ENCODE results near the gene TM4SF4.

The TM4SF4 gene

DNA sequence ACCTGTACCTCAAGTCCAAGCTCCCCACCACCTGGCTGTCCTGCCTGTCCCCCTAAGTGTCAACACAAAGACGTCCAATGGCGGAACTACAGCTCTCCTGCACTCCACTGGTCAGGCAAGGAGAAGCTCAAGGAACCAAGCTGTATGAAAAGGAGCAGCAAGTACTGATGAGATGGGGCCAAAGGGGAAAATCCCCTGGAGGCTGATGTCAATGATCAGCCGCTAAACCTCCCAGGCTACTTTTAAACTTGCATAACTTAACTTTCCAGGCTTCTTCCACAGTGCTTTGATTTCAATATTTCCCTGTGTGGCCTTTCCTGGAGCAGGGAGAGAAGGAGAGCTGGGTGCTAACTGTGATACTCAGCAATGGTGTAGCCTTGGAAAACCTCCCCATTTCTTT lies 35.0 kb downstream of the TM4SF4 start:
- no peak overlapping the region for H3K4me3 ChIP-seq (ENCODE audit: low read depth, low read length)

DNA sequence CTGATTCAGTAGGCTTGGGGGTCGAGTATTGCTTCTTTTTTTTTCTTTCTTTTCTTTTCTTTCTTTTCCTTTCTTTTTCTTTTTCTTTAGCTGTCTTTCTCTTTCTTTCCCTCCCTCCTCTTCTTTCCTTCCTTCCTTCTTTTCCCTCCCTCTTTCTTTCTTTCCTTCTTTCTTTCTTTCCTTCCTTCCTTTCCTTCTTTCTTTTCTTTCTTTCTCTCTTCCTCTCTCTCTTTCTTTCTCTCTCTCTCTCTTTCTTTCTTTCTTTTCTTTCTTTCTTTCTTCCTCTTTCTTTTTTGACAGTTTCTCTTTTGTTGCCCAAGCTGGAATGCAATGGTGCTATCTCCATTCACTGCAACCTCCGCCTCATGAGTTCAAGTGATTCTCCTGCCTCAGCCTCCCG lies 36.0 kb downstream of the TM4SF4 start:
- H3K4me3 ChIP-seq (ENCODE audit: low read depth, low read length): no peak overlapping the region

DNA sequence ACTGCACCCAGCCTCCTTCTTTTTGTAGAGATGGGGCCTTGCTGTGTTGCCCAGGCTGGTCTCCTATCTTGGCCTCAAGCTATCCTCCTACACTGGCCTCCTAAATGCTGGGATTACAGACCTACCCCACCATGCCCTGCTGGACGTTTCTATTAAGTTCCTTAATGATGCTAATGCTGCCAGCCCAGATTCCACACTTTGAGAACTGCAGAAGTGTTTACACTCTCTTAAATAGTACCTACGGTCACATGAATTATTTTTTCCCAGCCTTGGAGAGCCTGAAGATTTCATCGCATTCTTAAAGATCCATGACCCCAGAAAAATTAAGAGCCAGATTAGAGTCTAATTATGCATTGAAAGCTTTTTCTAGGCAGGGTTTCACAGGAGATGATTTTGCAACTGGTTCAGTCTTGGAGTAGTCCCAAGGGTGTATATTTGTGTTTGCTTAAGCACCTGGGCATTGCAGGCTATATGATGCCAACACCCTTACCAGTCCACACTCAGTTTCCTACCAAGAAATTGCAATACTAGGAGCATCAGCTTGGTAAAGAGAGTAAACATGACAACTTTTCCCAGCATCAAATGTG lies 36.6 kb downstream of the TM4SF4 start:
- H3K4me3 ChIP-seq (ENCODE audit: low read depth, low read length): no peak overlapping the region

DNA sequence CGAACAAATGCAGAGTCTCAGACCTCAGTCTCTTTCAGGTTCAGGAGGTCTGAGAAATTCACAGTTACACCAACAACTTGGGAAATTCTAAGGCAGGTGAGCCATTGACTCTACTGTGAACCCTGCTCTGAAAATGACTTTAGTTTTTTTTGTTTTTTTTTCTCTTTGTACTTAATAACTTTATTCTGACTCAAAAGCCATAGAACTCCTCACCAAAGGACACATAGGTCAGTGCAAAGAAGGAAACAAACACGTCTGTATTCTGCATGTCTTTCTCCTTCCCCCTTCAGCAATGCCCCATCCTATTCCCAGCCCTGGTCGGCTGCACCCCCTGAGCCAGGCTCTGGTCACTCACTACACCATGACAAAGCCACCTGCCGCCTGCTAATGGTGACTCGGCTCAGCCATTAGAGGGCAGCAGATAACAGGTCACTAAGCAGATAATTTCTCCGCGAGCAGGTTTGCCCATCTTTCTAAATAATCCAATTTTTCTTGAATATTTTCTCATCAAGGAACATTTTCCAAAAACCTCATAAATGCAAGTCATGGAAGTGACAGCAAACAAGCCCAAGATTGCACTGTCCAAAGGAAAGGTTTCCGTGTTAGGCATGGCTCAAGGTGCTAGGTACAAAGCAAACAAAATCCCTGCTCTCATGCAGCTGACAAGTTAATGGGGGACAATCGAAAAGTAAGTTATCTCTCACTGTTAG lies 37.7 kb downstream of the TM4SF4 start:
- no peak overlapping the region for H3K4me3 ChIP-seq (ENCODE audit: low read depth, low read length)

DNA sequence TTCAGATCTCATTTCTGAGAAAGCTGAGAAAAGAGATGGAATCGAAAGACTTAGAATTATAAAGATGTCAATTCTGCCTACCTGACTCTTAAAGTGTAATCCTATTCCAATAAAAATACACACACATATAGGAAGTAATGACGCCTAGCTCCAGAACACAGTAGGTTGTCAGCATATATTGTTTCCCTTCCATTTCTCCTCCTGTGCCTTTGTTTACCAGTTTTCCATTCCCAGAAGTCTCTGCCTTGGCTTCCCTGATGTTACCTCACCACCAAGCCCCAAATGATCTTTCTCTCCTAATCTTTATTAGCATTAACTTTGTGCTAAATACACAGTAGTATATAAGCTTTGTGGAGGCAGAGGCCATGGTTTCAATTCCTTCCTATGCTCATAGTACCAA lies 40.0 kb downstream of the TM4SF4 start:
- H3K4me3 ChIP-seq (ENCODE audit: low read depth, low read length): no peak overlapping the region

DNA sequence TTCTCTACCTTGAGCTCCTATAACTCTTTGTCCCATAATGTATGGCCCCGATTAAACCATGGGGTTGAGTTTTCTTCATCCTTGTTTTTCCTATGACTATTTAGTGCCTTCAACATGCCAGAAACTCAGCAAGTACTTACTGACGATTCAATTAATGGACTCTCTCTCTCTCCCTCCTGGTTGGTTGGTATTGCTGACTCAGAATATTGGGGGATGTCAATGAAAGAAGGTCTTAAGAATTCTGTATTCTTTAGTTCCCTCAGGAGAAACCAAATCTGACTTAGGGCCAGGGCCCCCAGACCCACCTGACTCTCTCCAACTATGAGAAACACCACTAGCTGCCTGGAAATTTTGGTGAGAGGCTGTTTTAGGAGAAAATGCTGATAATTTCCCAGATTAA lies 40.8 kb downstream of the TM4SF4 start:
- no peak overlapping the region for H3K4me3 ChIP-seq (ENCODE audit: low read depth, low read length)

DNA sequence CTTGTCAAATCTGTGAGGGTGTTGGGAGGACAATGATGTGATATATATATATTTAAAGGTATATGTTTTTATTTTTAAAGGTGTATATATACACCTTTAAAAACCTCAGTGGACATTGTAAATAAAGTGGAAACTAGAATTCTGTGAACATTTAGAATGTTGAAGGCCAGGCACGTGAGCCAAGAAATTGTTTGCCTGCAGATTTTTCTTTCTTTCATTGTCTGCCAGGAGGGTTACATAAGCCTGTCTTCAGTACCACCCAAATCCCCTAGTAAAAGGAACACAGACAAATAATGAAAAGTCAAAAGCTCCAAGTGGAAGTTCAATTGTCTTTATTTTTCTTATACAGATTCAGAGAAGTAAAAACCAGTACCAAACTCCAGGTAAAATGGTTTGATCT lies 42.4 kb downstream of the TM4SF4 start:
- H3K4me3 ChIP-seq (ENCODE audit: low read depth, low read length): no peak overlapping the region

DNA sequence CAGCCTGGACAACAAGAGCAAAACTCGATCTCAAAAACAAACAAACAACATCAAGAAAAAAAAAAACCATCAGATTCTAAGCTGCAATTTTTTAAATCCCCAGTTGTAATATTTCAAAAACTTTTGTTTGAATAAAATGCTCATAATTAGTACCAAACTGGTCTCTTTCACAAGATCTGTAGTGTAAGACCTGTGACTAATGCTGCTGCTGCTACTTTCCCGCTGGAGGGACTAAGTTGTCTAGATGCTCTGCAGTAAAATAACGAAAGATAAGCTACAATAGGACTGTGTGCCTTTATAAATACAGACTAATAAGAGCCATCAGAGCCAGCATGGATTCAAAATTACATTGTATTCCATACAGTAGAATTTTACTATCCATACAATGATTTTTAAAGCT lies 45.4 kb downstream of the TM4SF4 start:
- H3K4me3 ChIP-seq (ENCODE audit: low read depth, low read length): no peak overlapping the region

DNA sequence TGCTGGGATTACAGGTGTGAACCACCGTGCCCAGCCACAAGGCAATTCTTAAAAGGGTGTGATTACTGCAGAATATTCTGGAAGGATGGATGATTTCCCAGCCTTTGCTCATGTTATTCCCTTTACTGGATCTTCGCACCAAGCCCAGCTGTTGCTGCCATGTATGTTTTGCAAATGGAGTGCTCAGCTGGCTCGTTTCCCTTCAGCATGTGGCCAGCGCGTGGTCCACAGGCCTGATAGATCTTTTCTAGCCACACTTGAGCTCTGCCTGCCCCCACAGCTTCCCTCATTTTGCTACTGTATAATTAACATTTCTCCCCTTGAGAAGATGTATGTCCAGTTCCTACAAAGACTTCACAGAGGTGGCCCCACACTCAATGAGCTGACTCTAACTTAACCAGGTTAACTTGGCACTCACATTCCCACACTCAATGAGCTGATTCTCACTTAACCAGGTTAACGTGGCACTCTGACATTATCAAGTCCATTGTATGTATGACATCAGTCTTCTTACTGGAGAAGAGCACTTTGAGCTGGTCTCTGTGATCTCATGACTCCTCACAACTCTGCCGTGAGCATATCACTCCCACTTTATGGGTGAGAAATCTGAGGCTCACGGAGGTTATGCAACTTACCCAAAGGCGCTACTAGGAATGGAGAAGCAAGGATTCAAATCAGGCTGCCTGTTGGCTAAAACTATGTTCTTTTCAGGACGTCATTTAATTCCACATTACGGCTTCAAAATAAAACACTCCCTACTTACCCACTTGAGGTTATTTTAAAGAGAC lies 49.2 kb downstream of the TM4SF4 start:
- H3K4me3 ChIP-seq (ENCODE audit: low read depth, low read length): no peak overlapping the region

DNA sequence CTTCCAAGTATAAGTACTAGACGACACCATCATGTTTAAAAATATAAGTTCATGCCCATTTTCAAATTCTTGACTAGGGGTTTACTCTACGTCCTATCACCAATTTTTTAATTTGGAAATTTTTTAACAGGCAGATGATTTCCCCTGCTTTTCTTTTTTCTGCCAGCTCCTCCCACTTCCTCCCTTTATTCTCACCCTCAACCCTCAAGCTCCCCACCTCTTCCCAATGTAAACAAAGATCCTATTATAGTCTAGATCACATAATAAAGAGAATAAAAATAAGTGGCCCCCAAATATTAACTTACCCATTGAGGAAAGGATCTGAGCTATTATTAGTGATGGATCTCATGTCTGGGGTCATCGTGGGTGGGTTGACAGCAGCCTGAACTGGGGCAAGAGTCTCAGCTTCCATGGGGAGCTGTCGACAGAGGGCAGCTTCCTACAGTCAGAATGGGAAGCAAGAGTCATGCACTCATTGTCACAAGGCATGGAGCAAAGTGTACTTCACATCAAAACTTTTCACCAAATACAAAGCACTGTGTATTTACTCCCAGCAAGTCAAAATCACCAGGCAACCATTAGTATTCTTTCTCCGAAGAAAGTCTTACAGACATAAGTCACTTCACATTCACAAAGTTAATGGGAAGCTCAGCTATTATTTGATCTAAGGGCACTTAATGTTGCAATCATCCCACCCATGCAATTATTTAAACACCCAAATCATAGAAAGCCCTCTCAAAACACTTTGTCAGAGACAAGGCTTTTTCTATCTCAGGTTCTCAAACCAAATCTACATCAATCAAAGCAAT lies 53.2 kb downstream of the TM4SF4 start:
- H3K4me3 ChIP-seq (ENCODE audit: low read depth, low read length): no peak overlapping the region

DNA sequence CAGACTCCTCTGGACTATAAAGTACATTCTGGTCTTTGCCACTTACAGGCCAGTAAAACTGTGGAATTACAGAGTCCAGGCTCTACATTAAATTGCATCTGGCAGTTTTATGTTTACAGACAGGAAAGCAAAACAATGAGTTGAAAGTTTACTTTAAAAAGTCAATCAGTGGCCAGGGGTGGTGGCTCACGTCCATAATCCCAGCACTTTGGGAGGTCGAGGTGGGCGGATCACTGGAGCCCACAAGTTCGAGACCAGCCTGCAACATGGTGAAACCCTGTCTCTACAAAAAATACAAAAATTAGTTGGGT lies 53.8 kb downstream of the TM4SF4 start:
- no peak overlapping the region for H3K4me3 ChIP-seq (ENCODE audit: low read depth, low read length)

DNA sequence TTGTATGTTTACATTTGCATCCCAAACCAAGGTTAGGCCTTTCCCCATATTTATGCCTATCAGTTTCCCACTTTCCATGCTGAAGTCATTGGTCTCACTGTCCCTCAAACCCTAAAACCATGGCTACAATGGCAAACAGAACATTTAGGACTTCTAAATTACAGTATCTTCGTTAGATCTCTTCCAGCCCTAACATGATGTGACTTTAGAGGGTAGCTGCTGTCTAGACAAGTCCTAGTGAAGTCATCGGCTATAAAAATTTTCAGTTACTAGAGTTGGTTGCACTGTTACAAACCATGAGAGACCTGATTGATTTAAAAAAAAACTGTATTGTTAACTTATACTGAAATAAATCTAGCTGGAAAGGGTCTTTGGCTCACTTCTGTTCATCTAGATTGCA lies 54.6 kb downstream of the TM4SF4 start:
- no peak overlapping the region for H3K4me3 ChIP-seq (ENCODE audit: low read depth, low read length)

DNA sequence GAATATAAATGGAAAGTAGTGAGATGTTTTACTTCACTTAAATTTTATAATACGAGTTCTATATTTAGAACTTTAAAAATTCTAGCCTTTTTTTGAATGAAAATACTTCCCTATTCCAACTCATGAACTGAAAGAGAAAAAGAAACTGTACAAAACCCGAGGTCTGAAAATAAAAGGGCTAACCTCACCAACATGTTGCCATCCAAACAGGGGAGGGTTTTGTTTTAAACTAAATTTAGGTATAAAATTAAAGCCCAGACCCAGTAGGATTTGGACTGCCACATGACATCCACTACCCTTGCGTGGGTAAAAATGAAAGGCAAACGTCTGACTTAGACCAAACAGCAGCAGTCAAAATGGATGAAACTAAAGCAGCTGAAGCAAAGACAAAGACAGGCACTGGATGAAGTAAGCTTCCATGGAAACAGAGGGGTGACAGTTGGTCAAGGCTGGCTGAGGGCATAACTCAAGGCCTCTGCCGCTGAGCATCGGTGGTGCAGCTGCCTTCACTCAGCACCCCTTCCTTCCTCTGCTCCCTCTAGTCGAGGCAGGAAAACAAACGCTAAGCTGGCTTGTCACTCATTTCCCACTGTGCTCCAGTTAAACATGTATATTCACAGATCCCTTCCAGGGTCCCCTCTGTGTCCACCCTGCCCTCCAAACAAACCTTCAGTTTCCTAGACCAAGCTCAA lies 58.1 kb downstream of the TM4SF4 start:
- no peak overlapping the region for H3K4me3 ChIP-seq (ENCODE audit: low read depth, low read length)

DNA sequence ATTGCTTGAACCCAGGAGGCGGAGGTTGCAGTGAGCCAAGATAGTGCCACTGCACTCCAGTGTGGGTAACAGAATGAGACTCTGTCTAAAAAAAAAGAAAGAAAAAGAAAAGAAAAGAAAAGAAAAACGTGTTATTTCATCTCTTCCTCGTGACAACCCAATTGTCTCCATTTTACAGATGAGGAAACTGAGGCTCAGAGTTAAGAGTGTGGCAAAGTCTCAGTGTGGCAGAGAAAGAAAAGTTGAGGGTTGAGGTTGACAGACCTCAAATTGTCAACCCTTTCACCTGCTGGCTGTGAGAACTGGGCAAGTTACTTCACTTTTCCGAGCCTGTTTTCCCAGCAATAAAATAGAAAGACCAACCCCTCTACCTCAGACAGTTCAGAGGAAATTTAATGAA lies 59.6 kb downstream of the TM4SF4 start:
- H3K4me3 ChIP-seq (ENCODE audit: low read depth, low read length): no peak overlapping the region

DNA sequence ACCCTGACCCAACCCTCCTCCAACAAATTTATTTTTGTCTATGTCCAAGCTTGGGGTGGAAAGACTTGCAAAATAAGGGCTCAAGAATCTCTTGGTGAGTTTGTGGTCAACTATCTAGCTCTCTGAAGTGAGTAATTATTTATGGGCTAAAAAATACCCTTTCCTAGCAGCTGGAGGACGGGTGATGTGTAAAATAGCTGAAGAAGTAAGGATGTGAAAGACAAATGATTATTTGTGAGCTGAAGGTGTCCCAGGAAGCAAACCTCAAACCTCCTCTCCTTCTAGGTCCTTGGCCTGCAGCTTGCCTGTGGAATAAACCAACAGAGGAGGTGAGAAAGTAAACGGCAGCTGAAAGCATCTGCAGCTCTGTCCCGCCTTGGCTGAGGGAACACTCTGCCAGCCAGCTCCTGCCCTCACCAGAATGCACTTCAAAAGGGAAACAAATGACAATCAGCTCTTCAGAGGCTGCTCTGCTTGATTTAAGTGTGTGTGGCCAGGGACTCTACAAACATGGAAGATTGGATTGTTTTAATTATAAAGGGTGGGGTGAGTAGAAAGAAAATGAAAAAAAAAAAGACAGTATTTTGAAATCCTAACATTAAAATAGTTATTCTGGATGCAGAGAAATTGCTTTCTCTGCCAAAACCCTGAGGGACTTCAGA lies 60.3 kb downstream of the TM4SF4 start:
- H3K4me3 ChIP-seq (ENCODE audit: low read depth, low read length): no peak overlapping the region

DNA sequence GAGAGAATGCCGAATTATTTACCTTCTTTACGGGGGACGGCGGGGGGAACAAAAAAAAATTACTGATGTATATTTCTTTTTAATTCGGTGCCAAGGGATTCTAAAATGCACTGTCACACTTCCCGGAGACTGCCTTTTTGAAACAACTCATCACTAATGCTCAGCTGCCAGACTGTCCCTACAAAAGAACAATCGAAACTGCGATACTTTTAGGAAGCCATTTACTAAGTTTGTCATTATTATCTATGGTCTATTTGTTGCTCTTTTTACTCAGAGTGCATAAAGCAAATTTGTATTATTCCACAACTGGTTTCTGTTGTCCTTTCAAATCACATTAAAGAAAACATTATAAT lies 60.8 kb downstream of the TM4SF4 start:
- no peak overlapping the region for H3K4me3 ChIP-seq (ENCODE audit: low read depth, low read length)

DNA sequence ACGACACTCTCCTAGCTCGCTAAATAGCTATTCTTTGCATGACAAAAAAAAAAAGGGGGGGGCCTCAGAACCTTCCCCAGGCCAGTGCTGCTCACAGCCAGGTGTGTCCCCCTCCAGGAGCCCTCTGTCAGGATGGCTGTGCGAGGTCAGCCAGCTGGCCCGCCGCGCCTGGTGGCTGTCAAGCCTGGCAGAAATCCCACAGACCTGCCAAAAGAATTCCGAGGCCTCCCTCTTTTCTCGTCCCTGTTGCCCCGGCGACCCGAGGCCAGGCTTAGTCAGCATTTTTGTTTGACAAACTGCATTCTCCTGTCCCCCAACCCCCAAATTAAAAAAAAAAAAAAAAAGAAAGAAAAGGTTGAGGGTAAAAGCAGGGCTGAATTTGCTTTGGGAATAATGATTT lies 61.9 kb downstream of the TM4SF4 start:
- no peak overlapping the region for H3K4me3 ChIP-seq (ENCODE audit: low read depth, low read length)

DNA sequence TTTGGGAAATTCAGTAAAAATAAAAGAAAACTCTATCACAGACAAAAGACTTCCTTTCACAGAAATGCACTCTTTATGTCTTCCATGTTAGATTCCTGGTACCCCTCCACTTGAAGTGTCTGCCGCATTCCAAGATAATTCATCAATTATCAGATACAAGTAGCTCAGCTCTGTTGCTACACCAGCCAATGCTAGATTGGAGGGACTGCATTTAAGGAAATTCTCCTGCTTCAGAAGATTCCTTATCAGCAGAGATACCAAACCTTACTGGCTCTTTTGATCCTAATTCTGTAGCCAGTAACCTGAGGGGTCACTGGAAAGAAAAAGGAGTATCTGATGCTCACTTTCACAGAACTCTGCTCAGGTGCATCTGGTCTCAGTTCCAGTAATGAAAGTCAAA lies 63.9 kb downstream of the TM4SF4 start:
- no peak overlapping the region for H3K4me3 ChIP-seq (ENCODE audit: low read depth, low read length)

DNA sequence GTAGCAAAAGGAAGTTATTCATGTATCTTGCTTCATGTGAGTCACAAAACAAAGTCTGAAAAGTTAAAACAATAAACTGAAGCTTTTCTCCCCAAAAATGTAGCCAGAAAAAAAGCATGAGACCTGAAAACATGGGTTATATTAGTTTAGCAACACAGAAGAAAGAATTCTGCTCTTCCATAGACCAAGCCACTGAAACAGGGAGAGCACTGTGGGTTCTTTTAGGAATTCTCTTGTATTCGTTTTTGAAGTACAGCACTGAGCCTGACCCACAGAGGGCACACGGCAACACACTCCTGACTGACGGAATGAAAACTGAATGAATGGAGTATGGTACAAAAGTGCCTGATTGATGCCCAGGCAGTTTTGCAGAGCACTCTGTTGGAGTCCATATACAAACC lies 66.6 kb downstream of the TM4SF4 start:
- H3K4me3 ChIP-seq (ENCODE audit: low read depth, low read length): no peak overlapping the region
